ENCODE measurements around the gene PBX3. TPM values are rescaled to one million over a fixed set of nuclear protein-coding genes. Genes with fewer than 3 reads are reported as not detected.

Gene PBX3
- total and polyA plus RNA-seq, 8 donors, result 8.9 to 36.8 (median 21.5) TPM

- Histone ChIP-seq H3K4me3 (no peak overlapping the region), H3K36me3 (no peaks in the 10 kb centered on the region), H3K4me1 (no peaks in the 10 kb centered on the region), H3K27ac (no peak overlapping the region), H3K27me3 (no peaks in the 10 kb centered on the region), H3K9me3 (no peaks in the 10 kb centered on the region)
- DNase-seq, result no peak
- no peak for ATAC-seq
- intact Hi-C loops (cut with DNase I), result no loop called here
- no peak for TF ChIP-seq CTCF (IDR thresholded peaks at IDR 0.05)
- WGBS, 2 donors, result 77 to 89% methylated on average over 2 of the region's 2 CpGs
- no peak for FAIRE-seq
These were observed 261.9 kb downstream of the PBX3 start for GRCh38 chr9:126009047-126009446.

- ATAC-seq, result no peak
- H3K9me3 ChIP-seq, result no peaks in the 10 kb centered on the region
- H3K36me3 ChIP-seq, result no peaks in the 10 kb centered on the region
- H3K27ac ChIP-seq, result no peak overlapping the region
- intact Hi-C loops (cut with DNase I), result no loop called here
- WGBS, 2 donors, result 50 to 67% methylated on average over 12 of the region's 12 CpGs
- TF ChIP-seq CTCF (IDR thresholded peaks at IDR 0.05), result no peak
- H3K27me3 ChIP-seq, result no peaks in the 10 kb centered on the region
- no peak for DNase-seq
- no peak for FAIRE-seq
- H3K4me3 ChIP-seq, result no peak overlapping the region
- no peaks in the 10 kb centered on the region for H3K4me1 ChIP-seq
These were observed 267.6 kb downstream of the PBX3 start for GRCh38 chr9:126014726-126015125.

GRCh38 chr9:126015424-126015823 is 268.3 kb downstream of the PBX3 start:
- Histone ChIP-seq H3K4me1 (no peaks in the 10 kb centered on the region), H3K27me3 (no peaks in the 10 kb centered on the region), H3K9me3 (no peaks in the 10 kb centered on the region), H3K4me3 (no peak overlapping the region), H3K27ac (no peak overlapping the region), H3K36me3 (no peaks in the 10 kb centered on the region)
- intact Hi-C loops (cut with DNase I), result no loop called here
- FAIRE-seq (no peak), DNase-seq (no peak), ATAC-seq (no peak)
- 77 to 80% methylated on average over 17 of the region's 17 CpGs for WGBS, 2 donors
- TF ChIP-seq CTCF (IDR thresholded peaks at IDR 0.05), result no peak

GRCh38 chr9:126016579-126017290 is 269.6 kb downstream of the PBX3 start:
- TF ChIP-seq CTCF (IDR thresholded peaks at IDR 0.05), result no peak
- ATAC-seq, result no peak

More at GRCh38 chr9:126016579-126017290, 269.6 kb downstream of the PBX3 start:
- intact Hi-C loops (cut with DNase I), result no loop called here
- no peak for DNase-seq
- H3K36me3 ChIP-seq, result no peaks in the 10 kb centered on the region
- 83 to 84% methylated on average over 24 of the region's 24 CpGs for WGBS, 2 donors
- no peaks in the 10 kb centered on the region for H3K4me1 ChIP-seq
- no peak for FAIRE-seq
- H3K27me3 ChIP-seq, result no peaks in the 10 kb centered on the region
- H3K27ac ChIP-seq, result no peak overlapping the region
- no peaks in the 10 kb centered on the region for H3K9me3 ChIP-seq
- no peak overlapping the region for H3K4me3 ChIP-seq

Other genes starting within 250 kb of the PBX3 start
- 10 to 100 TPM; 22.4 to 42.0 (median 30.4) TPM for gene MAPKAP1, start 40.2 kb upstream of the PBX3 start, total RNA-seq
- gene MAPKAP1, start 40.2 kb upstream of the PBX3 start, polyA plus RNA-seq, result 10 to 100 TPM; 18.7 to 36.4 TPM

Data from pancreas (tissue), 10 donors.